T-cell (primary cell): ENCODE data around the gene SYVN1. TPM values are rescaled to one million over a fixed set of nuclear protein-coding genes. Genes with fewer than 3 reads are reported as not detected.

Source experiments
- ATAC-seq, 4 experiments: fragments of 200-7000 bp in 3 of 4; fragments of 150-1000 bp in 1 of 4; cut with Tn5 transposase; replicated peaks in 1 of 4; 1 replicate in 3 of 4; 2 replicates in 1 of 4; pipeline ENCODE4 v1.10.0; 2021; ENCODE audit warnings: moderate library complexity in 3 of 4, mild to moderate bottlenecking in 2 of 4, moderate number of reproducible peaks in 1 of 4
- CTCF ChIA-PET, 2 donors: fragments of 300-600 bp; sonication (Branson Sonifier 250); formaldehyde crosslinking; loops; one replicate each; lab custom pipeline; 2022; ENCODE audit warnings: antibody characterized with exemption in 2 of 2; lab: Charles Lee
- POLR2A ChIA-PET, 2 donors: fragments of 300-600 bp; sonication (Branson Sonifier 250); formaldehyde crosslinking; loops; one replicate each; lab custom pipeline; 2022; ENCODE audit warnings: antibody characterized with exemption in 2 of 2; lab: Charles Lee
- DNase-seq, 35 experiments: peaks; one replicate each; pipeline versions ENCODE4 v3.0.0 to v3.0.0-alpha.2; 2013 to 2023
- H3K27ac ChIP-seq: one replicate; pipeline ENCODE4 v1.5.1; 2013; ENCODE audit warnings: low read length
- H3K27me3 ChIP-seq, 2 experiments: replicated peaks in 1 of 2; 1 replicate in 1 of 2; 2 replicates in 1 of 2; pipeline versions ENCODE4 v1.6.1 to v1.7.0; 2013; ENCODE audit warnings: low read length in 1 of 2, mixed read lengths in 1 of 2; ENCODE audit not compliant: control insufficient read depth in 2 of 2, insufficient read depth in 2 of 2; ENCODE audit errors: extremely low read depth in 1 of 2
- H3K36me3 ChIP-seq, 2 donors: 1 replicate in 1 of 2; 2 replicates in 1 of 2; pipeline versions ENCODE4 v1.6.1 to v1.7.0; 2013; ENCODE audit warnings: low read length in 1 of 2; ENCODE audit not compliant: control insufficient read depth in 2 of 2, insufficient read depth in 1 of 2; ENCODE audit errors: extremely low read depth in 1 of 2
- H3K4me1 ChIP-seq, 2 experiments: 1 replicate in 1 of 2; 2 replicates in 1 of 2; pipeline versions ENCODE4 v1.6.1 to v1.7.0; 2013; ENCODE audit warnings: low read length in 2 of 2, mixed read lengths in 1 of 2; ENCODE audit not compliant: insufficient read depth in 2 of 2, control insufficient read depth in 1 of 2; ENCODE audit errors: extremely low read depth in 1 of 2
- H3K4me3 ChIP-seq, 2 donors: 1 replicate in 1 of 2; 2 replicates in 1 of 2; pipeline versions ENCODE4 v1.5.1 to v1.7.0; 2013; ENCODE audit warnings: mild to moderate bottlenecking in 2 of 2, low read length in 1 of 2, moderate library complexity in 1 of 2; ENCODE audit not compliant: control insufficient read depth in 1 of 2; ENCODE audit errors: extremely low read depth in 1 of 2
- H3K9me3 ChIP-seq: 2 replicates; pipeline ENCODE4 v1.7.0; 2013
- H3K27ac Mint-ChIP-seq, 2 donors: one replicate each; pipeline ENCODE4 v1.8.0; 2020 to 2021; ENCODE audit warnings: mild to moderate bottlenecking in 2 of 2, mixed read lengths in 2 of 2
- H3K27me3 Mint-ChIP-seq, 2 donors: one replicate each; pipeline ENCODE4 v1.8.0; 2021 to 2022; ENCODE audit warnings: mixed read lengths in 2 of 2
- H3K36me3 Mint-ChIP-seq: one replicate; pipeline ENCODE4 v1.8.0; 2021; ENCODE audit warnings: mixed read lengths
- H3K4me1 Mint-ChIP-seq, 3 donors: one replicate each; pipeline ENCODE4 v1.8.0; 2020 to 2022; ENCODE audit warnings: mixed read lengths in 3 of 3, mild to moderate bottlenecking in 1 of 3
- H3K4me3 Mint-ChIP-seq, 3 donors: one replicate each; pipeline ENCODE4 v1.8.0; 2020 to 2022; ENCODE audit warnings: mild to moderate bottlenecking in 3 of 3, mixed read lengths in 3 of 3, moderate library complexity in 3 of 3
- H3K9me3 Mint-ChIP-seq, 3 donors: one replicate each; pipeline ENCODE4 v1.8.0; 2020 to 2022; ENCODE audit warnings: mixed read lengths in 3 of 3
- WGBS: methylation state at CpG from one replicate; pipeline ENCODE4 v1.1.5; 2013; ENCODE audit warnings: missing lambda C conversion rate; ENCODE audit not compliant: insufficient coverage; 5-methylcytosine and 5-hydroxymethylcytosine counted together
- total RNA-seq, 35 experiments: library from RNA in 6 of 35; stranded (reverse) in 6 of 35; fragments of 120-200 nt in 1 of 35; gene quantifications; one replicate each; pipeline versions ENCODE4 v1.2.1 to v1.2.4 and lab custom pipeline; 2013 to 2026

Gene SYVN1
- total RNA-seq, 5 donors from 2014 or later (not counting 1 experiment from before 2014, with no cell fraction given) = 63.8 to 77.7 (median 68.8) TPM

GRCh38 chr11:65109231-65110198 lies 24.8 kb downstream of the SYVN1 start:
- Mint-ChIP-seq H3K27ac (peak overlapping the region; percentile 83 to 88), H3K36me3 (peaks cover 19% of the 10 kb centered on the region), H3K4me1 (peaks cover 43 to 46% (median 44%) of the 10 kb centered on the region in 3 donors), H3K9me3 (no peaks in the 10 kb centered on the region), H3K27me3 (no peaks in the 10 kb centered on the region), H3K4me3 (no peak overlapping the region)
- no peaks in the 10 kb centered on the region for H3K9me3 ChIP-seq
- ChIA-PET POLR2A (interaction anchor here in 1 of 2 donors (0.5 kb wide), 1 partner anchor 1159 kb away, joined by 3 read pairs; no protein-coding TSS in a partner anchor), CTCF (interaction anchor here in 1 of 2 donors (0.8 to 2.0 kb wide), 3 partner anchors 7 to 26 kb away, joined by 3 to 13 read pairs (median 9); partner anchors contain the start of genes FAU and MRPL49)
- no peak overlapping the region for H3K4me3 ChIP-seq
- no peaks in the 10 kb centered on the region for H3K27me3 ChIP-seq
- peaks cover 14 to 41% of the 10 kb centered on the region in 2 donors for H3K36me3 ChIP-seq
- H3K27ac ChIP-seq = peak overlapping the region; percentile 67
- ATAC-seq (no peak), DNase-seq (no peak)
- H3K4me1 ChIP-seq = peaks cover 10 to 44% of the 10 kb centered on the region in 2 experiments
- 90% methylated on average over 31 of the region's 36 CpGs for WGBS

GRCh38 chr11:65108469-65109123 lies 25.7 kb downstream of the SYVN1 start:
- H3K9me3 ChIP-seq = no peaks in the 10 kb centered on the region
- H3K27me3 ChIP-seq = no peaks in the 10 kb centered on the region
- no peak overlapping the region for H3K4me3 ChIP-seq
- Mint-ChIP-seq H3K27ac (no peak overlapping the region), H3K9me3 (no peaks in the 10 kb centered on the region), H3K36me3 (peaks cover 23% of the 10 kb centered on the region), H3K4me3 (no peak overlapping the region), H3K27me3 (no peaks in the 10 kb centered on the region), H3K4me1 (peaks cover 37 to 45% (median 42%) of the 10 kb centered on the region in 3 donors)
- H3K27ac ChIP-seq = no peak overlapping the region
- POLR2A ChIA-PET = interaction anchor here in 1 of 2 donors (0.5 kb wide), 1 partner anchor 1160 kb away, joined by 3 read pairs; no protein-coding TSS in a partner anchor
- CTCF ChIA-PET = interaction anchor here in 1 of 2 donors (0.5 kb wide), 1 partner anchor 73 kb away, joined by 6 read pairs; the partner anchor contains the start of gene CAPN1
- H3K36me3 ChIP-seq = peaks cover 14 to 41% of the 10 kb centered on the region in 2 donors
- 94% methylated on average over 38 of the region's 38 CpGs for WGBS
- no peak for DNase-seq
- H3K4me1 ChIP-seq = peaks cover 8 to 40% of the 10 kb centered on the region in 2 experiments
- ATAC-seq = no peak

- DNase-seq = no peak
- WGBS = 96% methylated on average over 52 of the region's 52 CpGs
These were observed 26.4 kb downstream of the SYVN1 start for GRCh38 chr11:65107751-65108468.

GRCh38 chr11:65107078-65107477 lies 27.2 kb downstream of the SYVN1 start:
- Histone ChIP-seq H3K27me3 (no peaks in the 10 kb centered on the region), H3K36me3 (peaks cover 14 to 45% of the 10 kb centered on the region in 2 donors), H3K27ac (no peak overlapping the region), H3K9me3 (no peaks in the 10 kb centered on the region), H3K4me1 (peaks cover 2 to 27% of the 10 kb centered on the region in 2 experiments), H3K4me3 (no peak overlapping the region)
- Mint-ChIP-seq H3K36me3 (peaks cover 23% of the 10 kb centered on the region), H3K27ac (no peak overlapping the region), H3K9me3 (no peaks in the 10 kb centered on the region), H3K4me3 (no peak overlapping the region), H3K4me1 (peaks cover 34 to 44% (median 37%) of the 10 kb centered on the region in 3 donors), H3K27me3 (no peaks in the 10 kb centered on the region)
- CTCF ChIA-PET = no interaction called here
- WGBS = 83% methylated on average over 1 of the region's 15 CpGs
- DNase-seq (no peak), ATAC-seq (no peak)
- POLR2A ChIA-PET = interaction anchor here in 1 of 2 donors (0.6 kb wide), 1 partner anchor 250 kb away, joined by 3 read pairs; no protein-coding TSS in a partner anchor

More at GRCh38 chr11:65107751-65108468, 26.4 kb downstream of the SYVN1 start:
- Histone ChIP-seq H3K27ac (no peak overlapping the region), H3K27me3 (no peaks in the 10 kb centered on the region), H3K9me3 (no peaks in the 10 kb centered on the region), H3K4me3 (no peak overlapping the region), H3K36me3 (peaks cover 14 to 45% of the 10 kb centered on the region in 2 donors), H3K4me1 (peaks cover 3 to 33% of the 10 kb centered on the region in 2 experiments)
- POLR2A ChIA-PET = interaction anchor here in 1 of 2 donors (0.6 kb wide), 1 partner anchor 251 kb away, joined by 3 read pairs; no protein-coding TSS in a partner anchor
- CTCF ChIA-PET = interaction anchor here in 1 of 2 donors (0.5 kb wide), 1 partner anchor 74 kb away, joined by 6 read pairs; the partner anchor contains the start of gene CAPN1
- peaks cover 23% of the 10 kb centered on the region for H3K36me3 Mint-ChIP-seq
- H3K9me3 Mint-ChIP-seq = no peaks in the 10 kb centered on the region
- ATAC-seq = no peak
- peaks cover 34 to 42% (median 39%) of the 10 kb centered on the region in 3 donors for H3K4me1 Mint-ChIP-seq
- no peak overlapping the region for H3K27ac Mint-ChIP-seq
- no peaks in the 10 kb centered on the region for H3K27me3 Mint-ChIP-seq
- no peak overlapping the region for H3K4me3 Mint-ChIP-seq

- H3K9me3 ChIP-seq = no peaks in the 10 kb centered on the region
- ATAC-seq = no peak
- 80% methylated on average over 1 of the region's 4 CpGs for WGBS
- no peak overlapping the region for H3K4me3 ChIP-seq
- POLR2A ChIA-PET = interaction anchor here in 1 of 2 donors (0.5 kb wide), 1 partner anchor 333 kb away, joined by 3 read pairs; no protein-coding TSS in a partner anchor
- CTCF ChIA-PET = no interaction called here
- Mint-ChIP-seq H3K9me3 (no peaks in the 10 kb centered on the region), H3K4me3 (no peak overlapping the region), H3K4me1 (peaks cover 12 to 23% (median 15%) of the 10 kb centered on the region in 3 donors), H3K36me3 (peaks cover 27% of the 10 kb centered on the region), H3K27me3 (no peaks in the 10 kb centered on the region), H3K27ac (peak overlapping the region in 1 of 2 donors; percentile 11)
- peaks cover 14 to 43% of the 10 kb centered on the region in 2 donors for H3K36me3 ChIP-seq
- H3K27ac ChIP-seq = no peak overlapping the region
- no peaks in the 10 kb centered on the region for H3K27me3 ChIP-seq
- peaks cover 0 to 2% of the 10 kb centered on the region in 2 experiments for H3K4me1 ChIP-seq
- no peak for DNase-seq
These were observed 29.7 kb downstream of the SYVN1 start for GRCh38 chr11:65104628-65105027.
